Right lobe of liver (tissue), 6 donors: ENCODE measurements around the gene LPCAT3. TPM values are rescaled to one million over a fixed set of nuclear protein-coding genes. Genes with fewer than 3 reads are reported as not detected.

Experiments
- ATAC-seq, 4 donors: fragments of 200-7000 bp; cut with Tn5 transposase; one replicate each; pipeline ENCODE4 v1.9.1; 2020; ENCODE audit warnings: mild to moderate bottlenecking in 4 of 4, moderate library complexity in 4 of 4
- DNase-seq, 3 donors: peaks; one replicate each; pipeline ENCODE4 v3.0.0-alpha.2; 2020
- H3K27ac ChIP-seq, 3 donors: fragments of 200-600 bp; one replicate each; pipeline ENCODE4 v1.8.0; 2022
- H3K27me3 ChIP-seq, 2 donors: fragments of 200-600 bp; one replicate each; pipeline ENCODE4 v1.8.0; 2022
- H3K36me3 ChIP-seq, 4 donors: fragments of 200-600 bp; sonication (generic) in 1 of 4; one replicate each; pipeline versions ENCODE4 v1.5.1 to v1.8.0; 2017 to 2022; ENCODE audit warnings: control low read depth in 1 of 4
- H3K4me1 ChIP-seq, 4 donors: fragments of 200-600 bp; sonication (generic) in 1 of 4; one replicate each; pipeline versions ENCODE4 v1.5.1 to v1.8.0; 2017 to 2022; ENCODE audit warnings: control low read depth in 1 of 4
- H3K4me3 ChIP-seq, 3 donors: fragments of 200-600 bp; one replicate each; pipeline ENCODE4 v1.8.0; 2022
- H3K9me3 ChIP-seq, 4 donors: fragments of 200-600 bp; sonication (generic) in 1 of 4; one replicate each; pipeline versions ENCODE4 v1.5.1 to v1.8.0; 2017 to 2022; ENCODE audit warnings: control low read depth in 1 of 4
- POLR2A ChIP-seq: fragments of 450-650 bp; IDR thresholded peaks from one replicate; pipeline ENCODE4 v1.6.1; 2017; ENCODE audit warnings: antibody characterized with exemption, mild to moderate bottlenecking
- WGBS: methylation state at CpG from one replicate; pipeline ENCODE4 v1.1.6; 2018; ENCODE audit warnings: low coverage, low lambda C conversion rate; ENCODE audit not compliant: insufficient coverage; ENCODE audit errors: missing lambda C conversion rate; 5-methylcytosine and 5-hydroxymethylcytosine counted together
- intact Hi-C, 2 donors: fragments of 100-400 bp; cut with DNase I; formaldehyde crosslinking; loops; one replicate each; pipeline versions ENCODE4 v1.11.2 to v1.14.1; 2022
- total RNA-seq, 6 experiments: library from RNA; depleted of rRNA in 2 of 6; stranded (reverse); fragments of >200 nt in 2 of 6; fragmentation: NEBNext Ultra II Directional in 3 of 6; extraction: Animal tissue kit (Norgen Biotek cat#: 25700) in 3 of 6; gene quantifications; one replicate each; pipeline versions ENCODE4 v1.1.0 to v1.2.4, GENCODE V29; 2016 to 2023
- TF ChIP-seq, protein P1 (sequence below), 4 donors: fragments of 200-600 bp in 3 of 4; fragments of 450-650 bp in 1 of 4; IDR thresholded peaks; one replicate each; pipeline versions ENCODE4 v1.5.1 to v1.8.0; 2016 to 2022; ENCODE audit warnings: antibody characterized with exemption in 4 of 4, mild to moderate bottlenecking in 2 of 4
- donor health status: DM: no; HTN: yes; CAD: no.
- donor health status: DM: no; HTN: no; CAD: no.
- donor health status: DM: no; HTN: no; CAD: no.
- donor health status: DM: no; HTN: yes; CAD: no.
- donor health status: DM: no; HTN: yes; CAD: no.

LPCAT3 gene
- total RNA-seq, 6 experiments from 2014 or later: 50.6 to 115 (median 77.5) TPM

DNA sequence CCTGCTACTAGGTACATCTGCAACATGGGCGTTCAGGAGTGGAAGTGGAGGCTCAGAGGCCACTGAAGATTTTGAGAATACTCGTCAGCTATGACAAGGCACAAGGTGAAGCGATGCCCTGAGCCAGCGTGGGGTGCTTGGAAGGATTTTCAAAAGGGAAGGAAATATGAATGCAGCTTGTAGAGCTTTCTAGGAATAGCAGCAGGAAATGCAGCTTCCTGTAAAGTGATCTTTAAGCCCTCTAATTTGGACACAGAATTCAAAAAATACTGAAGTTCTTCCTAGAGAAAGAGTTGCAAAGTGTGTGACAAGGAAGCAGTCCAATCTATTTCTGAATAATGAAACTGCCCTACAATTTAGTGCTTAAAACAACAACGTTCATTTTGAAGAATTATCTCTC is 29.0 kb upstream of the LPCAT3 start:
- peak in 3 of 4 donors; percentile 41 to 54 (median 50) for ATAC-seq
- intact Hi-C loops: no loop called here
- 47% methylated on average over 5 of the region's 5 CpGs for WGBS
- Histone ChIP-seq H3K4me3 (no peak overlapping the region), H3K4me1 (no peaks in the 10 kb centered on the region), H3K9me3 (no peaks in the 10 kb centered on the region), H3K27me3 (no peaks in the 10 kb centered on the region), H3K27ac (no peak overlapping the region), H3K36me3 (no peaks in the 10 kb centered on the region)
- DNase-seq: no peak
- TF ChIP-seq POLR2A: no peak
- TF ChIP-seq, protein P1, sequence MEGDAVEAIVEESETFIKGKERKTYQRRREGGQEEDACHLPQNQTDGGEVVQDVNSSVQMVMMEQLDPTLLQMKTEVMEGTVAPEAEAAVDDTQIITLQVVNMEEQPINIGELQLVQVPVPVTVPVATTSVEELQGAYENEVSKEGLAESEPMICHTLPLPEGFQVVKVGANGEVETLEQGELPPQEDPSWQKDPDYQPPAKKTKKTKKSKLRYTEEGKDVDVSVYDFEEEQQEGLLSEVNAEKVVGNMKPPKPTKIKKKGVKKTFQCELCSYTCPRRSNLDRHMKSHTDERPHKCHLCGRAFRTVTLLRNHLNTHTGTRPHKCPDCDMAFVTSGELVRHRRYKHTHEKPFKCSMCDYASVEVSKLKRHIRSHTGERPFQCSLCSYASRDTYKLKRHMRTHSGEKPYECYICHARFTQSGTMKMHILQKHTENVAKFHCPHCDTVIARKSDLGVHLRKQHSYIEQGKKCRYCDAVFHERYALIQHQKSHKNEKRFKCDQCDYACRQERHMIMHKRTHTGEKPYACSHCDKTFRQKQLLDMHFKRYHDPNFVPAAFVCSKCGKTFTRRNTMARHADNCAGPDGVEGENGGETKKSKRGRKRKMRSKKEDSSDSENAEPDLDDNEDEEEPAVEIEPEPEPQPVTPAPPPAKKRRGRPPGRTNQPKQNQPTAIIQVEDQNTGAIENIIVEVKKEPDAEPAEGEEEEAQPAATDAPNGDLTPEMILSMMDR (IDR thresholded peaks at IDR 0.05): no peak

DNA sequence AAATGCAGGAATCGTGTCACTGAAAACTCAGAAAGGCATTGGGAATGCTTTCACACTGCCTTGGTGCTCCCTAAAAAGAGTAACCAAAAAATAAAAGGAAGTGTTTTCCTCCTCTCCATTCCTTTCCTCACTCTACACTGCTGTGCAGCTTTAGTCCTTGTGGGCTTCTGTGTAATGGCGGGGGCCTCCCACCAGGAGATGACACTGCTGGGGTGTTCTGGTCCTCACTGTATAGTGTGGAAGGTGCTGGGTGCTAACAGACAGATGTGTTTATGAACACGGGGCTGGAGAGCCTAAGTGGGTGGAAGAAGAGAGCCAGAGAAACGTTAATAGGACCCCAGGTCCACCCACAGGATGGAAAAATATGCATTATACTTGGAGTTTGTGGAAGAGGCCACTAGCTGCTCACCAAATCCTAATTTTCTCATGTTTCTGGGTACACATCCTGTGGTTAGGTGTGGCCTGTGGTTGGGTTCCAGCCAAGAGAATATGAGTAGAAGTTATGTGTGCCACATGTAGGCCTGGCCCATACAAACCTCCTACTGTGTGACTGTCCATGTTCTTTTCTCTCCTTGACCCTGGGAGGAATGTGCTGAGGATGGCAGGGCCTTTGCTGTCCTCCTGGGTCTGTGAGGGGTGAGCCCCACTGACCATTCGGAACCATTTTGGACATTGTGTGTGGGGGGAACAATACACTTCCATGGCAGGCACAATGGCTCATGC is 28.3 kb upstream of the LPCAT3 start:
- intact Hi-C loops: no loop called here
- Histone ChIP-seq H3K36me3 (no peaks in the 10 kb centered on the region), H3K9me3 (no peaks in the 10 kb centered on the region), H3K4me3 (no peak overlapping the region), H3K4me1 (no peaks in the 10 kb centered on the region), H3K27me3 (no peaks in the 10 kb centered on the region), H3K27ac (no peak overlapping the region)
- ATAC-seq (no peak), DNase-seq (no peak)
- WGBS: 82% methylated on average over 5 of the region's 5 CpGs
- TF ChIP-seq, protein P1 (IDR thresholded peaks at IDR 0.05): no peak
- no peak for TF ChIP-seq POLR2A

DNA sequence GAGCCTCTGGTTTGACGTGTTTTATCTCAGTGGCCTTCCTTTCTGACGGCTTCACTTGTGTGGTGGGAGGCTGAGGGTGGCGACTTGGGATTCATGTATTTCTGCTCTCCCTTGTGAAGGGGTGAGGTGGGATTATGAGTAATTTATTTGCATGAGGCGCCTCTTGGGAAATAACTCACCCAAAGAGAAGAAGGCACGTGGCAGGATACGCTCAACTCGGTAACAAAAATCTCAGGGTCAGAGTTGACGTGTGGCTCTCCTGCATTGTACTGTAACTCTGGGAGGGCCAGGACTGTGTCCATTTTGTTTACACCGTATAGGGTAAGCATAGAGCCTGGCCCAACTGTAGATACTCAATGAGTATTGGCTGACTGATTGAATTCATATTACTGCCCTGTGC is 27.6 kb upstream of the LPCAT3 start:
- H3K4me1 ChIP-seq: no peaks in the 10 kb centered on the region
- TF ChIP-seq, protein P1 (IDR thresholded peaks at IDR 0.05): no peak
- DNase-seq (no peak), ATAC-seq (no peak)
- intact Hi-C loops: no loop called here
- no peak overlapping the region for H3K4me3 ChIP-seq
- 87% methylated on average over 4 of the region's 9 CpGs for WGBS
- no peak overlapping the region for H3K27ac ChIP-seq
- H3K36me3 ChIP-seq: no peaks in the 10 kb centered on the region
- H3K9me3 ChIP-seq: no peaks in the 10 kb centered on the region
- H3K27me3 ChIP-seq: no peaks in the 10 kb centered on the region

DNA sequence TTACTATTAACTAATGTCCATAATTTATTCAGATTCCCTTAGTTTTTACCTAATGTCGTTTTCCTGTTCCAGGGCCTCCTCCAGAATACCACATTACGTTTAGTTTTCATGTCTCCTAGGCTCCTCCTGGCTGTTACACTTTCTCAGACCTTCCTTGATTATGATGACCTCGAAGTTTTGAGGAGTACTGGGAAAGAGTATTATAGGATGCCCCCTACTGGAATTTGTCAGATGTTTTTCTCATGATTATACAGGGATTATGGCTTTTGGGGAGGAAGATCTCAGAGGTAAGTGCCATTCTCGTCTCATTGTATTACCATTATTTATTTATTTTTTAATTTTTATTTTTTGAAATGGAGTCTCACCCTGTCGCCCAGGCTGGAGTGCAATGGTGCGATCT is 24.6 kb upstream of the LPCAT3 start:
- DNase-seq (no peak), ATAC-seq (peak; percentile 79 to 84 (median 83))
- Histone ChIP-seq H3K4me3 (no peak overlapping the region), H3K4me1 (no peaks in the 10 kb centered on the region), H3K9me3 (no peaks in the 10 kb centered on the region), H3K36me3 (no peaks in the 10 kb centered on the region), H3K27ac (no peak overlapping the region), H3K27me3 (no peaks in the 10 kb centered on the region)
- intact Hi-C loops: no loop called here
- no peak for TF ChIP-seq POLR2A
- TF ChIP-seq, protein P1 (IDR thresholded peaks at IDR 0.05): peak; percentile 38 to 55 (median 54)
- WGBS: 32% methylated on average over 6 of the region's 6 CpGs
